HEK293T (cell line): ENCODE data around the gene ECI2.

Experiments used
- BHLHE40 ChIP-seq: fragments of 450-650 bp; IDR thresholded peaks from 2 replicates; pipeline ENCODE4 v1.6.1; 2016; ENCODE audit warnings: mild to moderate bottlenecking, moderate library complexity, borderline replicate concordance
- FOXM1 ChIP-seq: fragments of 450-650 bp; IDR thresholded peaks from 2 replicates; pipeline ENCODE4 v1.6.1; 2017; ENCODE audit warnings: mild to moderate bottlenecking, borderline replicate concordance
- NFRKB ChIP-seq: fragments of 450-650 bp; IDR thresholded peaks from 2 replicates; pipeline ENCODE4 v1.6.1; 2016; ENCODE audit warnings: mild to moderate bottlenecking, moderate library complexity

- TF ChIP-seq FOXM1 = no peak
- TF ChIP-seq NFRKB = no peak
- TF ChIP-seq BHLHE40 = no peak
These were observed 28.2 kb upstream of the ECI2 start for GRCh38 chr6:4163408-4164116.
